HepG2 (cell line): ENCODE measurements around the gene TCN1. TPM values are rescaled to one million over a fixed set of nuclear protein-coding genes. Genes with fewer than 3 reads are reported as not detected.
A peak's percentile ranks its signal among the peaks of the same experiment; 100 is the strongest.

ENCODE experiments used
- ATAC-seq: fragments of 200-7000 bp; cut with Tn5 transposase; 3 replicates; pipeline ENCODE4 v1.9.1; 2020; ENCODE audit warnings: mild to moderate bottlenecking, moderate library complexity
- BruUV-seq: library from RNA; stranded (reverse); fragments of 400-500 nt; replicated peaks from 2 replicates; lab custom pipeline; 2021; lab: Mats Ljungman, UMichigan
- CTCF ChIA-PET: fragments of 300-600 bp; formaldehyde crosslinking; extraction: SDS; loops from one replicate; lab custom pipeline; 2021; ENCODE audit warnings: low total read pairs, inconsistent platforms, low intra/inter-chr PET ratio; lab: Yijun Ruan, JAX
- POLR2A ChIA-PET: fragments of 350-600 bp; sonication (Branson Sonifier 250); formaldehyde crosslinking; loops from one replicate; lab custom pipeline; 2020; ENCODE audit warnings: antibody characterized with exemption, inconsistent platforms; lab: Yijun Ruan, JAX
- DNase-seq: peaks from one replicate; pipeline ENCODE4 v3.0.0-alpha.2; 2015; ENCODE audit warnings: low spot score
- FAIRE-seq: peaks from 3 replicates; lab custom pipeline; 2011; peaks lifted over from hg19 to GRCh38; lab: Jason Lieb, UNC
- H2AFZ ChIP-seq: one replicate; pipeline ENCODE4 v1.6.1; 2011; ENCODE audit warnings: low read length, inconsistent platforms
- H3K27ac ChIP-seq: fragments of 300-600 bp; 3 replicates; pipeline ENCODE4 v1.8.0; 2011; ENCODE audit warnings: mixed run types, mild to moderate bottlenecking, mixed read lengths, low read length, inconsistent platforms; ENCODE audit not compliant: insufficient read depth; ENCODE audit errors: extremely low read length
- H3K27me3 ChIP-seq, 2 experiments: fragments of 200-600 bp in 1 of 2; 2 replicates in 1 of 2; 3 replicates in 1 of 2; pipeline versions ENCODE4 v1.6.0 to v1.8.0; 2011; ENCODE audit warnings: low read length in 2 of 2, mild to moderate bottlenecking in 2 of 2, moderate library complexity in 2 of 2, inconsistent platforms in 1 of 2; ENCODE audit not compliant: insufficient read depth in 2 of 2, control insufficient read depth in 1 of 2
- H3K36me3 ChIP-seq, 2 experiments: fragments of 200-600 bp in 1 of 2; replicated peaks in 1 of 2; 2 replicates in 1 of 2; 3 replicates in 1 of 2; pipeline versions ENCODE4 v1.5.1 to v1.8.0; 2011; ENCODE audit warnings: low read length in 2 of 2, inconsistent platforms in 1 of 2; ENCODE audit not compliant: insufficient read depth in 2 of 2, control insufficient read depth in 1 of 2
- H3K4me1 ChIP-seq: 2 replicates; pipeline ENCODE4 v1.5.1; 2012; ENCODE audit warnings: low read length, inconsistent platforms; ENCODE audit not compliant: insufficient read depth
- H3K4me2 ChIP-seq: 2 replicates; pipeline ENCODE4 v1.6.0; 2011; ENCODE audit warnings: low read depth, low read length, inconsistent platforms
- H3K4me3 ChIP-seq, 3 experiments: fragments of 200-600 bp in 1 of 3; sonication (generic), shearing (Covaris generic) in 1 of 3; replicated peaks in 1 of 3; 2 replicates each; pipeline ENCODE4 v1.5.1; 2011 to 2016; ENCODE audit warnings: low read length in 3 of 3, inconsistent platforms in 2 of 3, low read depth in 2 of 3, mild to moderate bottlenecking in 2 of 3, control low read depth in 1 of 3, mixed read lengths in 1 of 3; ENCODE audit not compliant: insufficient read depth in 1 of 3
- H3K79me2 ChIP-seq: one replicate; pipeline ENCODE4 v1.6.1; 2011; ENCODE audit warnings: low read length, inconsistent platforms; ENCODE audit not compliant: insufficient read depth
- H3K9ac ChIP-seq: 2 replicates; pipeline ENCODE4 v1.6.0; 2011; ENCODE audit warnings: mild to moderate bottlenecking, low read depth, low read length, inconsistent platforms; ENCODE audit not compliant: insufficient read depth
- H3K9me3 ChIP-seq: 2 replicates; pipeline ENCODE4 v1.5.1; 2012; ENCODE audit warnings: mild to moderate bottlenecking, low read length
- H4K20me1 ChIP-seq: 2 replicates; pipeline ENCODE4 v1.6.0; 2011; ENCODE audit warnings: inconsistent platforms, mild to moderate bottlenecking, low read length, moderate library complexity; ENCODE audit not compliant: insufficient read depth
- CEBPB ChIP-seq: IDR thresholded peaks from 2 replicates; pipeline ENCODE4 v1.6.1; 2011; ENCODE audit warnings: low read depth, low read length, improper control_type of control experiment, borderline replicate concordance
- FOXP4 ChIP-seq: sonication (generic); formaldehyde crosslinking; IDR thresholded peaks from 2 replicates; pipeline ENCODE4 v1.4.0; 2020; ENCODE audit warnings: missing genetic modification reagents
- PAWR ChIP-seq: sonication (generic); formaldehyde crosslinking; IDR thresholded peaks from 2 replicates; pipeline ENCODE4 v1.4.0; 2020; ENCODE audit warnings: missing genetic modification reagents, mild to moderate bottlenecking, borderline replicate concordance
- PAXIP1 ChIP-seq: sonication (generic); formaldehyde crosslinking; conservative IDR thresholded peaks from 2 replicates; pipeline ENCODE4 v1.4.0; 2020; ENCODE audit warnings: mild to moderate bottlenecking, missing genetic modification reagents, moderate library complexity
- RBFOX2 ChIP-seq: fragments of 200-400 bp; formaldehyde crosslinking; IDR thresholded peaks from 2 replicates; pipeline ENCODE4 v1.6.1; 2017; ENCODE audit warnings: low read depth, mild to moderate bottlenecking, low read length
- SRSF1 ChIP-seq: fragments of 200-400 bp; formaldehyde crosslinking; optimal IDR thresholded peaks from 2 replicates; pipeline ENCODE3; 2017; ENCODE audit warnings: mild to moderate bottlenecking, low read depth, low read length, moderate library complexity
- WGBS: methylation state at CpG from one replicate; pipeline ENCODE4 v1.1.6; 2017; ENCODE audit warnings: low lambda C conversion rate; 5-methylcytosine and 5-hydroxymethylcytosine counted together
- in situ Hi-C: cut with HindIII; loops from 2 replicates; pipeline ENCODE4 v1.10.0; 2017; ENCODE audit warnings: low pct_unique_long_range_greater_than_20kb; ENCODE audit not compliant: extremely low pct_ligation_motif_present
- intact Hi-C: fragments of 100-400 bp; cut with micrococcal nuclease; formaldehyde crosslinking; loops from one replicate; pipeline ENCODE4 v1.10.0; 2022; ENCODE audit not compliant: unreplicated experiment
- polyA plus RNA-seq, 8 experiments: library from polyadenylated mRNA; depleted of rRNA in 3 of 8; stranded (reverse) in 7 of 8; unstranded in 1 of 8; fragments of >200 nt; fragmentation: Illumina TruSeq in 4 of 8; extraction: Trizol in 4 of 8; gene quantifications; 2 replicates each; pipeline versions ENCODE4 v1.2.1 to v1.2.3, GENCODE V29; 2011 to 2016; ENCODE audit warnings: low read depth in 4 of 8, missing spikeins in 1 of 8, mixed read lengths in 1 of 8; ENCODE audit not compliant: insufficient read depth in 1 of 8
- total RNA-seq, 5 experiments: library from RNA; depleted of rRNA; stranded (reverse); fragments of >200 nt; fragmentation: Illumina TruSeq; extraction: Trizol; gene quantifications; 2 replicates each; pipeline ENCODE4 v1.2.3, GENCODE V29; 2016; ENCODE audit warnings: low read depth in 1 of 5

Gene TCN1
- total and polyA plus RNA-seq, 2 of the 13 experiments (the other 11 are each of a cell fraction or from before 2014, with no cell fraction given): not detected

- no peak for DNase-seq
- H3K27me3 ChIP-seq: no peaks in the 10 kb centered on the region
- peaks cover 30% of the 10 kb centered on the region for H3K4me1 ChIP-seq
- in situ Hi-C loops: no loop called here
- no peak for ATAC-seq
- no peak overlapping the region for H3K4me2 ChIP-seq
- peaks cover 4% of the 10 kb centered on the region for H3K79me2 ChIP-seq
- TF ChIP-seq RBFOX2: no peak
- TF ChIP-seq SRSF1: no peak
- no peak for TF ChIP-seq FOXP4 (CRISPR knock-in tag)
- no peak for TF ChIP-seq PAWR (CRISPR knock-in tag)
- TF ChIP-seq, all 625 proteins: peak for 0
- H2AFZ ChIP-seq: no peak overlapping the region
- no peak for FAIRE-seq
- WGBS: 81% methylated on average over 1 of the region's 1 CpG
- H3K9ac ChIP-seq: no peak overlapping the region
- no peaks in the 10 kb centered on the region for H3K36me3 ChIP-seq
- H3K9me3 ChIP-seq: no peaks in the 10 kb centered on the region
- H3K4me3 ChIP-seq: no peak overlapping the region
- POLR2A ChIA-PET: no interaction called here
- intact Hi-C loops: no loop called here
- no peaks in the 10 kb centered on the region for H4K20me1 ChIP-seq
- no TSS peak for BruUV-seq
- CTCF ChIA-PET: no interaction called here
- H3K27ac ChIP-seq: no peak overlapping the region
These were observed 52.9 kb downstream of the TCN1 start for GRCh38 chr11:59813364-59813763.

GRCh38 chr11:59812220-59812619 is 54.1 kb downstream of the TCN1 start:
- no peak overlapping the region for H2AFZ ChIP-seq
- no peak overlapping the region for H3K4me2 ChIP-seq
- in situ Hi-C loops: no loop called here
- ChIA-PET POLR2A (no interaction called here), CTCF (no interaction called here)
- H3K4me1 ChIP-seq: peaks cover 41% of the 10 kb centered on the region
- H4K20me1 ChIP-seq: no peaks in the 10 kb centered on the region
- WGBS: 43% methylated on average over 2 of the region's 2 CpGs
- no peak for ATAC-seq
- peaks cover 0 to 3% of the 10 kb centered on the region in 2 experiments; a peak in 1 of 5 replicates for H3K36me3 ChIP-seq
- BruUV-seq: no TSS peak
- no peaks in the 10 kb centered on the region for H3K9me3 ChIP-seq
- no peak overlapping the region for H3K27ac ChIP-seq
- no peak for FAIRE-seq
- no peak overlapping the region for H3K4me3 ChIP-seq
- no peak for DNase-seq
- intact Hi-C loops: no loop called here
- H3K27me3 ChIP-seq: no peaks in the 10 kb centered on the region
- peaks cover 4% of the 10 kb centered on the region for H3K79me2 ChIP-seq
- no peak overlapping the region for H3K9ac ChIP-seq
- TF ChIP-seq CEBPB (peak; percentile 52; the same call in 1 of the 2 replicates), PAXIP1 (CRISPR knock-in tag) (no peak)
- TF ChIP-seq, all 625 proteins: peak for 1
